Measurements from ENCODE around the gene GOLT1A.

The GOLT1A gene

DNA sequence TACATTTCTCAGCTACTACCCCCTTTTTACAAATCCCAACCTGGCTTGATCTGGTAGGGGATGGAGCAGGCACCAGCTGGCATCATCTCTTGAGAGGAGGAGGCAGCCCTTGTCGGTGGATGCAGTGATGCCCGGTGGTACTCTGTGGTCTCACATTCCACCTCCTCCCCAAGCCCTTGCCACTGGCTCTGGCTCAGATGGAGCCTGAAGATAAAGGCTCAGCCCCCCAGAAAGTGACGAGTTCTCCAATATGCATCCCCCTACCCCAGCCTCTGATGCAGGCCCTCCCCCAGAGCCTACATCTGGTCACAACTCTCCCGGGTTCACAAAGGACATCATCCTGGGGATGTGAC lies 3.8 kb upstream of the GOLT1A start:
- DNase-seq (ENCODE audit: low read depth), result no peak

DNA sequence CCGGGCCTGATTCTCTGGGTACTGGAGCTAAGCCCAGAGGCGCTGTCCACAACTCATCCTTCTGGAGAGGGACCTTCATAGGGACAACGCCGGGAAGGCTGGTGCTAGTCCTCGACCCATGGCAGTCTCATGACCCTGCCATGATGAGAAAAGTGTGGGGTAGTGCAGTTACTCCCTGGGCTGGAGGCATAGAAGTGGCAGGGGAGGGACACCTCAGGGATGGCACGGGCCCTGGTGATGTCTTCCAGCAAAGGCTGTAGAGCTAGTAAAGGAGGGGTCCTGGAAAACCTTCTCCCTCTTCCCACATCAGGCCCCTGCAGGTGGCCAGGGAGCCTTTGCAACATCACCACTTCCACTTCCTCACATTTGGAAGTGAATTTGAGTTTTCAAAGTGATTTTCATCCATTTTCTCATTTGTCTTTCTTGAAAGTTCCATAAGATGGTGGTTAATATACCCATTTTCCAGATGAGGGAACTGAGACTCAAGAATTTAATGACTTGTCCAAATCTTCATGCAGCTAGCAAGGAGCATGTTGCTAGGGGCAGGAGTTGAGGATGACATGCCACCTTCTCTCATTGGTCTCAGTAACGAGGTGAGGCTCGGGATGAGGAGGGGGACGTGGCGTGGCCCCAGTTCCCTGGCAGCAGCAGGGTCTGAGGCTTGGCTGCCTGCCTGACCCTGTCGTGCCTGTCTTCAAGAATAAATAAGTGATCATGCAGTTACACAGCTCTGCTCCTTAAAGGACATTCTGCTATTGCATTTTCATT lies 3.3 kb upstream of the GOLT1A start:
- DNase-seq (ENCODE audit: low read depth), result no peak

DNA sequence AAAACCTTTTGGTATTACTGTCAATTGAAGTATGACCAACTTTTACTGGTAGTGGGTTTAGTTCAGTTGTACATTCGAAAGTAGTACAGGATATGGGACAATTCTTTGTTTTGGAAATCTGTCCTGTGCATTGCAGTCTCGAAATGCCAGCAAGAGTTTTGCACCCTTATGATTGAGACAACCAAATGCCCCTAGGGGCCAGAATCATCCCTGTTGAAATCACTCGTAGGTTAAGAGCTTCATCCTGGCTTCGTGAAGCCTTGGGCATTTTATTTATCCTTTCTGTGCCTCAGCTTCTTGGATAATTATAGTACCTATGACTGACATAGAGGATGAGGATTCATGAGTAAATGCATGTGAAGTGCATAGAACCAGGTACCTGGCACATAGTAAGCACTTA lies 2.4 kb upstream of the GOLT1A start:
- DNase-seq (ENCODE audit: low read depth), result no peak

DNA sequence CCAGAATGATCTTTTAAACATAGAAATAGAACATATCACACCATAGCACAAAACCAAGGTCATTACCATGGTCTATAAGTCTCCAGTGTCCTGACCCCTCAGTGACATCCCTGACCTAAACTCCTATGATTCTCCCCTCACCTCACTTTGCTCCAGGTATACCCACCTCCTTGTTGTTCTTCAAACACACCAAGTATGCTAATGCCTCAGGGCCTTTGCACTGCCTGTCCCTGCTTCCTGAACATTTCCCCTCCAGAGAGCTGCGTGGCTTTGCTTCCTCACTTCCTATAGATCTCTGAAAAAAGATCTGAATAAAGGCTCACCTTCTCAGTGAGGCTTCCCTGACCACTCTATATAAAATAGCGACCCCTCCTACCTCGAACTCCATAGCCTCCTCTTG lies 1.1 kb downstream of the GOLT1A start:
- no peak for DNase-seq (ENCODE audit: low read depth)

DNA sequence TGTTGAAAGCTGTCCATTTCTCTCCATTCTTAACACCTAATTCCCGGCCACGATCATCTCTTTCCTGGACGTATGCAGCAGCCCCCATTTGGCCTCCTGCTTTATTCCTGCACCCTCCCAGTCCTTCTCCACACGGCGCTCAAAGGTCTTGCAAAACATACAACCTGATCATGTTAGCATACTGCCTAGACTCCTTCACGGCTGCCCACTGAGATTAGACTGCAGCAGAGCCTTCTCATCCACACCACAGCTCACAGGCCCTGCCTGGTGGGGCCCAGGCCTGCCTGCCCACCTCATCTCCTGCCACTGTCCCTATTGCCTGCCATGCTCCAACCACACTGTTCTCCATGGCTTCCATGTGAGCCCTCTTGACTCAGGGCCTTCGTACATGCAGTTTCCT lies 2.7 kb downstream of the GOLT1A start:
- no peak for DNase-seq (ENCODE audit: low read depth)

DNA sequence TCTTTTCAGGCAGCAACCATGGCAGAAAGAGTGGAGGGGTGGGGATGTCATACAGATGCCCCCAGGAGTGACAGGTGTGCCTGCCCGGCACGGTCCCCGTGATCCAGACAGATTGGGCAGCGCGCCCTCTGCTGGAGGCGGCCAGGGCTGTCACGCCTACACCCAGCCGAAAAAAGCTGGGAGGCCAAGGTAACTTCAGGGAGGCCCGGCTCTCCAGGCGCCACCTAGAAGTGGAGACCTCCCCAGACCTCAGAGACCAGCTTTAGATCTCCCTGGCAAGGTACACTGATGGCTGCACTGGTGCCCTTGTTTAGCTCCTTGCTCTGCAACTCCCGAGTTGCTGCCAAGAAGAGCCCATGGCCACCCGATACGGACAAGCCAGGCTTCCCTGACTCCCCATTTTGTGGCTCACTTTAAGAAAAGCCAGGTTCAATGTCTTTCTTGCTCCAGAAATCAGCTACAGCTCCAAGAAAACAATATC lies 6.6 kb downstream of the GOLT1A start:
- no peak for DNase-seq (ENCODE audit: low read depth)

DNA sequence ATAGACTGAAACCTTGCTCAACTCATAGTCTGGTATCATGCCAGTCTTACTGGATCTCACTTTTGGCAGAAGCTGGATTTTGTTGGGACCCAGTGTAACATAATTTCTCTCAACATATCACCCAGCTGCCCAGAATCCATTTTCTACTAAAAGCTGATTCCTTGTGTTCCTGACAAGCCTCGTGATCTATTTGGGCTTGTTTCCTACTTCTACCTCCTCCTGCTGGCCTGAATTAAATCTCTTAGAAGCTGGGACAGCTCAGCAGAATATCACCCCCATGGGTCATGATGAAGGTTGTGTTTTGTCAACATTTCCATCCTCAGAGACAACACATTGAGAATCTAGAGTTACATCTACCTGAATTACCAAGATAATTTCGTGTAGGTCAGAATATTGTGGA lies 7.7 kb downstream of the GOLT1A start:
- no peak for DNase-seq (ENCODE audit: low read depth)

DNA sequence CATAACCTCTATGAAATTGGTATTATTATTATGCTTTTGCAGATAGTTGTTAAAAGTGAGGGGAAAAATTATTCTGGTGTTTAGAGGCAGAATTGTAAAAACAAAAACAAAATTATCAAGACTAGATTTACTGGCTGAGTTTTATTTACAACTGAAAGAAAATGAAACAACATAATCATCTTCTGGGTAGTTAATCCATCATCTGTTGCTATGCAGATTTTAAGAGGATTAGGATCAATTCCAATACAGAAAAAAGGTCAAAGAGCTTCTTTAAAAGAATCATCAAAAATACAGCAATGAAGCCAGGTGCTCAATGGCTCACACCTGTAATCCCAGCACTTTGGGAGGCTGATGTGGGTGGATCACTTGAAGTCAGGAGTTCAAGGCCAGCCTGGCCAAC lies 8.3 kb downstream of the GOLT1A start:
- DNase-seq (ENCODE audit: low read depth), result no peak

DNA sequence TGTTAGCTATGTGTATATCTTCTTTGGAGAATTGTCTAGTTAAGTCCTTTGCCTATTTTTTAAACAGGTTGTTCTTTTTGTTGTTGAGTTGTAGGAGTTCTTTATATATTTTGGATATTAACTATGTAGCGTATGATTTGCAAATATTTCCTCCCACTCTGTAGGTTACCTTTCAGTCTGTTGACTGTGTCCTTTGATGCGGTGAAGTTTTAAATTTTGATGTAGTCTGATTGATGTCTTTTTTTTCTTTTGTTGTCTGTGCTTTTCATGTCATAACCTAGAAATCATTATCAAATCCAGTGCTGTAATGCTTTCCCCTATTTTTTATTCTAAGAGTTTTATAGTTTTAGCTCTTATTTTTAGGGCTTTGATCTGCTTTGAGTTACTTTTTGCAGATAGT lies 8.8 kb downstream of the GOLT1A start:
- no peak for DNase-seq (ENCODE audit: low read depth)

DNA sequence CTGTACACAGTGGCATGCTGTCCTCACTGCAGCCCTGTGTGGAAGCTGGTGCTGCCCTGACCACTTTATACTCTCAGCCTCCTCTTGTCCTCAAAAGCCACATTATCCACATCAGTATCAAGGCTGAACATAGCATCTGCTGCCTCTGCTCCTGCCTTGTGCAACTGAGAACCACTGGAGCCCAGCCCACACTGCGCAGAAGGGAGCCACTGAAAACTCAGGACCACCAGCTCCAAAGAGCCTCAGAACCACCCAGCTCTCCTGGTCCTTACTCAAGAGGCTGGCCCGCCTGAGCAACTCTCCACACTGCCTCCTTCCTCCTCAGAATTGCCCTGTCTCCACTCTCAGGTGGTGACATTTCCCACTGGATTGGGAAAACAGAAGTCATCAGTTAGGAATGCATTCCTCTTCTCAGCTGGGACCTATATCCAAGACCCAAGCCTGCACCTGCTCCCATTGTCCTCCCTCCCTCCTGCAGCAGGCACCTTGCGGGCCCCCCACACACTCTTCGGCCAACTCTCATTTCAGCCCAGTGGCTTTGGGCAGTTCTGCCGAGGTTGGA lies 10.5 kb downstream of the GOLT1A start:
- DNase-seq (ENCODE audit: low read depth), result no peak

DNA sequence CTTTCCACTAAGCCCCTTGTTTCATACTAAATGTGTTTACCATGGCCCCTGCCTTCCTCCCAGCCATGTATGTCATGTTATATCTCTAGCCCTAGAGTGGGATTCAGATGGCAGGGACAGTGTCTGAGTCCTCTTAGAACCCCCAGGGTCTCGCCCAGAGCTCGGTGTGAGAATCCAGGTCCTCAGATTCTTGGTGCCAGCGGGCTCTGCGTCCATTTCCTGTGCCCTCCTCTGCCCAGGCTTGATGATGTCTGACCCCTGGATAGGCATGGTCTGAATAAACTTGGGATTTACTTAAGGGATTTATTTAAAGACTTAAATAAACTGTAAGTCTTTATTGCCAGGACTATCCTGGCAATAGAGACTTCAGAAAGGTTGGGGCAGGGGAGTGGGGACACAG lies 11.3 kb downstream of the GOLT1A start:
- no peak for DNase-seq (ENCODE audit: low read depth)

DNA sequence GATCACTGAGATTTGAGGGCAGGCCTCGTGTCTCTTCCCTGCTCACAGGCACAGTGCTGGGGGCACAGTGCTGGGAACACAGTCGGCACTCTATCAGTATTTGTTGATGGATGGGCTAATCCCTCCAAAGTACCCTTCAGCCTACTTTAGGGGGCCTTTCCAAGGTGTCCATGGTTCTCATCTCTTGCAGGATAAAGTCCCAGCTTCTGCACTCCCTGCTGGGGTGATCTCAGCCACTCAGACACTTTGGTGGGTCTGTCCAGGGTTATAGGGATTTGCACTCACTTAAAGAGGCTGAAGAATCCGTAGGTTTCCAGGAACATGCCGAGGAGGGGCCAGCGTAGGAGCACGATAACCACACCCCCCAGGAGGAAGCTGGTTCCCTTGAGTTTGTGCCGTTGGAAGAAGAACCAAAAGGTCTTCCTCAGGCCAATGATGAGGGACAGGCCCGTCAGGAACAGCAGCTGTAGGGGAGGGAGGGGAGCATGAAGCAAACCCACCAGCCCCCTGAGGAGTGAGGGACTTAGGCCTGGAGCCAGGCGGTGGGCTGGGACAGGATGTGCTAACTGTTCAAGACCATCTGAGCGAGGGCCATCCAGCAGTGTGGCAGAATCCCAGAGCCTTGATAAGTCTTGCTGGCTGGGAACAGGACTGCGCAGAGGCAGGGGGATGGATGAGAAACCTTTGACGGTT lies 12.3 kb downstream of the GOLT1A start:
- no peak for DNase-seq (ENCODE audit: low read depth)

DNA sequence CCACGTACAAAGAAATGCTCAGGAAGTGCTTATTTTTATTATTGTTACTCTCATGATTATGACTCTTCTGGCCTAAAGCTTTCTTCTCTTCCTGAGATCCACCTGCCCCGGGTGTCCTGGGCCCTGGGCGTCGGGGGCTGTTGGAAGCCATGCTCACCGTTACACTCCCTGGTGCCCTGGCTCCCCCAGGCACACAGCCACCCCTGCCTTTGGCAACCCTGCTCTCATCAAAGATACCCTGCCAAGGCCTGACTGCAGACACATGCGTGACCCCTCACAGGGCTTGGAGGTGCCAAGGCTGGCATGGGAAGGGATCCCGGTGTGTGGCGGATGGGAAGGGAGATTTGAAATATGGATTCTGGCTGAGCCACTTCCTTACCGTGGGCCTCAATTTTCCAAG lies 14.2 kb downstream of the GOLT1A start:
- no peak for DNase-seq (ENCODE audit: low read depth)

DNA sequence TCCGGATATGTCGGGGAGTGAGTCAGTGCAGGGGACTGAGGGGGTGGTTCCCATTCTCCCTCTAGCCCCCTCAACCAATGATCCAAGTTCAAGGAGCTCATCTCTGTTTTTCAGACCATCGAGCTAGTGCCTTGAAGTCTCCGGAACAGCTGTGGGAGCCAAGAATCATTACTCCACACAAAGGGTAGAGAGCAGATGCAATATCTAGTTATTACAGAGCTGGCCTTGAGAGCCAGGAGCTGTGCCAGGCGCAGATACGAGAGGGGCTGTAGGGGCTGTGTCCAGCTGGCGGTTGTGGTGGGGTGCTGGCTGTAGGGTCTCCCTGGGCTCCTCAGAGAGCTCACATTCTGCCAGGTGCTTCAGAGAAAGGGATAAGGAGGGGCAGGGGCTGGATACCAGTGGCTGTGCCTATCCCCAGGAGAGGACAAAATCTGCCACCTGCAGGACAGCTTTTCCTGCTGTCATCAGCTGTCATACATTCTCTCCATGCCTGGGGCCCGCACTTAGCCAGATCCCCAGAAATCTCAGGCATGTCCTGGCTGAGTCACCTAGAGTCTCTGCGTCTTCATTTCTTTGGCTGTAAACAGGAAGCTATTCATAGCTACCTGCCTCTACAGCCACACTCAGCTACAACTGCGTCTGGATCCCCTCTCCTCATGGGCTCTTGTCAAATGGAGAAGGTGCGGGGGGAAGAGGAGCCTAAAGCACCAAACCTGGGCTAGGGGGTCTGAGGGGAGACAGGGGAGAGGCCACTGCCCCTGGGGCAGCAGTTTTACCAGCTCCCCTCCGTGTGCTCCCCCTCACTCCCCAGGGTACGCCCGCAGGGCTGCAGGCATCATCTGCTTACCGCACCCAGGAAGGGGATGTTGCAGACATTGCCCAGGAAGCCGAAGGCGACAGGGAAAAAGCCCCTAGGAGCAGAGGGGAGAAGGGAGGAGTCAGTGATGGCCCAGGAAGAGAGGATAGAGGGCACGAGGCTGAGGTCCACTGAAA lies 15.1 kb downstream of the GOLT1A start:
- DNase-seq (ENCODE audit: low read depth), result no peak

DNA sequence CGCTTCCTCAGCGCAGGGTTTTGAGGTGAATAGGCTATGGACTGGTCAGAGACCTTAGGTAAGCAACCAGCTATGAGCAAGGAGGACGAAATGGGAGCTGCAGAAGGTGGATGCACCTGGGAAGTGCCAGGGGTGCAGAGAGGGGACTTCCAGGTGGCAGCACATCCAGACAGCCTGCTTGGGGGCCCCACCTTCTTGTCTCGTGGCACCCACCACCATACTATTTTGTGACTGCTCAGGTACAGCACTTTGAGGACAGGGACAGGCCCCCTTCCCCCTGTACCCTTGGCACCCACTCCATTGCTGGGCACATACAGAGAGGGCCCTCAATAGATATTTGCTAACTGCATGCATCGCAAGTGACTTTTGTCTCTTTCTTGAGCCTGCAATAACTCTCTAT lies 16.7 kb downstream of the GOLT1A start:
- no peak for DNase-seq (ENCODE audit: low read depth)

DNA sequence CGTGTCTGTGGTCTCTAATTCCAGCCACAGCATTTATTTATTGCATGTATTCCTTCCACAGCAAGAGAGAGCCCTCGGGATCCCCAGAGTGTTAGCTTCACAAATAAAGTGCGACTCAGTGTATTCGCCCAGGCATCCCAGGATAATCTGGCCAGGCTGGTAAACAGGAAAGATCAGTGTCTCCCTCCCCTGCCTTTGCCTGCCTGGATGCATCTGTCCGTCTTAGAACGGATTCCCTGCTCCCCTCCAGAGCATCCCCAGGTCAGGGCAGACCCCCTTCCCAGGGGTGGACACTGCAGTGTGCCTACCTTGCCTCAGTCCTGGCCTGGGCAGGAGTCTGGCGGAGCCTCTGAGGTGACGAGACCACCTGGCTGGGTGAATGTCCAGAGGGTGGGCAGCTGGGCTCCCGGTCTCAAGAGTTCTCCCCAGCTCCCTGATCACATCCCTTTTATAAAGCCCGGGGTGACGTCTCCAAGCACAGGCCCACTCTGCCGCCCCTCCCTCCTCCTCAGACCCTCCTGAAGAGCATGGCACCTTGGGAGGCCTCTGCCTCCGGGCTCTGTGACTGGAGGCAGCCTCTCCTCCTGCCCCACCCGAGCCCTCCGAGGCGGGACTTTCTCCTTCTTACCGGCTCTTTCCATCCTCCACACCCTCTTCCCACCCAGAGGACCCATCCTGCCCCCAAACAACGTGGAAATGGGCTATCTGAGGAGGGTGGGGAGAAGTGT lies 17.6 kb downstream of the GOLT1A start, which contains the start of gene KISS1:
Gene KISS1, minus strand, starts transcription at position 424 of the 728 bp plus-strand sequence. CDS start 3,615 bp downstream, outside the sequence.
- DNase-seq (ENCODE audit: low read depth), result no peak

DNA sequence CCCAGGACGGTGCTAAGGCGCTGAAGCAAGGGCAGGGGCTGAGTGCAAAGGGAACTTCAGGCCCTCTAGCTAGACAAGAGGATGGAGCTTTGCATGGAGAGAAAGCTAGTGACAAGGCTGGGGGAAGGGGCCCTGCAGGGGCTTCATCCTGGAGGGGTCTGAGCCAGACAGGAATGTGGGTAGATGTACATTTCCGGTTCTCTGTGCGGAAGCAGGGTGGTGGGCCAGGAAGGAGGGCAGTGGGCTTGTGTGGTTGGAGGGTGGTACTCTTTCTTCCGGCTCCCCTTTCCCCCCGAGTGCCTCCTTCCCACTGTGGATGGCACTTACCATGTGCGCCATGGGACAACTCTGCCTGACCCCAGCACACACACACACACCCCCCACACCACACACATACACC lies 19.0 kb downstream of the GOLT1A start:
- no peak for DNase-seq (ENCODE audit: low read depth)

DNA sequence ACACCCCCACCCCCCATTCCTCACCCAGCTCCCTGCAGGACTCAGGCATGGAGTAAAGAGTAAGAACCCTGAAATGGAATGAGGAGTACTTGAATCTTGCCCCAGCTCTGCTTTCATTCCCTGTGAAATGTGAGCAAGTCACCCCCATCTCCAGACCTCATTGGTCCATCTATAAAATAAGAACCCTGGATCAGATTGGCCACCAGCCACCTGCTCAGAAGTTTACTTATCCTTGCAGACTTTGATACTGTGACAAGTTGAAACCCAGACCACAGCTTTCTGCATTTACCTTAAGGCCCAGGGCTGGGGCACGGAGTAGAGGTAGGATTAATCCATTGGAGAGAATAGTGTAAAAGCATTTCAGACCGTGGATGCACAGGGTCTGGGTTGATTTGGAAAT lies 19.7 kb downstream of the GOLT1A start:
- DNase-seq (ENCODE audit: low read depth), result no peak

DNA sequence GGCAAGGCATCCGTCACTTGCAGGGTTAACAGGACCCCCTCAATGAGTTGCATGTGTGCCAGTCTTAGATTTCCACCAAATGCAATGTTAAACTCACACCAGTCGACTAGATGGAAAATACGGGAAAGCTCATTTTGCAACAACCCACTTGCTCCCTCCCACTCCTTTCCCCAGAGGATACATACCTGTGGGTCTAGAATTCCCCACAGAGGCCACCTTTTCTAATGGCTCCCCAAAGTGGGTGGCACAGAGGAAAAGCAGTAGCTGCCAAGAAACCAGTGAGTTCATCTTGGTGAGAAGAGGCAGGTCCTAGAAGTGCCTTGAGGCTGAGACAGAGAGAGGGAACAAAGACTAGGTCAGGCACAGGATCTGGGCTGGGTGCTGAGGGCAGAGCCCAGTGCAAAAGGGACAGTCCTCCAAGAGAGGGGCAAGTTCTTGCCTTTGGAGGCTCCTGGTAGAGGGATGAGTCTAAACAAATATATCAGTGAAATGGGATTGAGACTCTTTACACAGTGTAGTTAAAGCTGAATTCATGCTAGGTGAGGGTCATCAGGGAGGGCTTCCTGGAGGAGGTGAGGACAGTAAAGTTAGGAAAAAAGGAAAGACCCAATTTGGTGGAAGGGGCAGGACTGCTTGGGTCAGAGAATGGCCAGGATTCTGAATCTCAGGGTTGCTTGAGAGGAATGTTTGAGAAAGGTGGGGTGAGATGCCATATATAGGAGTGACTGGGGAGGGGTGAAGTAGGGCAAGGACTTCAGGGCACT lies 21.0 kb downstream of the GOLT1A start:
- DNase-seq (ENCODE audit: low read depth), result no peak

DNA sequence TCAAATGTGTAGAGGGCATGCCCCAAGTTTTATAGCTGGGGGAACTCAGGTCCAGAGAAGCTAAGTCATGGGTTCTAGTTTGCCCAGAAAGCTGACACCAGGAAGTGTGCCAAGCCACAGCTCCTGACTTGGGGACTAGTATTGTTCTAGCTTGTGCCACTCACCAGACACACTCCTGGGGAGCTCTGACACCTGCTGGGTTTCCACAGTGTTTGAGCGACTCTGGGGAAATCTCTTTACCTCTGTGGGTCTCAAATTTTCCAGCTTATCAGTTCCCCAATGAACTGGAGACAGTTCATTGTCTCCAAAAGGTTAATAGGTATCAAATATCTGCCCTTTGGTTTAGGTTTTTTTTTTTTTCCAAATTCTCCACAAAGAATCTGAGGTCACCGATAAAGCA lies 21.7 kb downstream of the GOLT1A start:
- no peak for DNase-seq (ENCODE audit: low read depth)

DNA sequence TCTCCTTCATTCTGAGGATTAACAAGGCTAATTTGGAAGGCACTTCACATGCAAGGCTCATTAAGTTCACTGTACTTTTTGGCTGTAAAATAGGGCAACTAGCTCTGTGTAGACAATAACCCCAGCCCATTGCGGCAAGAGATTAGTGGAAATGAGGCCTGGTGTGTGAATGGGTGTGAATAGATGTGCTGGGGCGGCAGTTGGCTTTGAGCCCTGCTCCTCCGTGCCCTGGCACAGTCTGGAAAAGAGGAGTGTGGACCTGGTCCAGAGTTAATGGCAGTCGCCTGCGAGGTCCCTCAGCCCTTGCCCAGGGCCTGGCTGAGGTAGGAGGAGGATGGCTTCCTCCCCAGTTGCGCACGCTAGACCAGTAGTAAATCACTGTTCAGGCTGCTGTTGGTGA lies 22.3 kb downstream of the GOLT1A start:
- DNase-seq (ENCODE audit: low read depth), result no peak

All from fibroblast of the conjunctiva (primary cell).